ENCODE data around the gene SLCO1C1. TPM values are rescaled to one million over a fixed set of nuclear protein-coding genes. Genes with fewer than 3 reads are reported as not detected.

The SLCO1C1 gene
- total RNA-seq, 1 donor, result 0.36 TPM

DNA sequence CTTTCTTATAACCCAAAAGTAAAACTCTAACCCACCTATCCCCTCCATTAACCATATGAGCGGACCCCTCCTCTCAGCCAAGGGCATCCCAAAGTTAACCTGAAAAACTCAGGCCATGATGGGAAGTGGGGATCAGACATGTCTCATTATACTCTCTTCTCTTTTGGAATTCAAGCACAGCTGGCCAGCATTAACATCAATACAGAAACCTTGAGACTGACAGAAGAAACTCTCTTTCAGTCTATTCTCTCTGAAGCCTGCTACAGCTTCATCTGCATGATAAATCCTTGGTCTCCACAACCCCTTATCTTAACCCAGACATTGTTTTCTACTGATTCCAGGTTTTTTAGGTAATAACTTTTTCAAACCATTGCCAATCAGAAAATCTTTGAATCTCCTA lies 97.8 kb downstream of the SLCO1C1 start:
- Histone ChIP-seq H3K4me3 (ENCODE audit: insufficient read depth, low read length) (no peak overlapping the region), H3K27me3 (ENCODE audit: insufficient read depth, low read length) (no peaks in the 10 kb centered on the region), H3K9me3 (ENCODE audit: low read depth, low read length) (no peaks in the 10 kb centered on the region), H3K27ac (ENCODE audit: low read depth, low read length) (no peak overlapping the region), H3K79me2 (ENCODE audit: insufficient read depth, low read length) (no peaks in the 10 kb centered on the region), H4K20me1 (ENCODE audit: insufficient read depth, low read length) (no peaks in the 10 kb centered on the region), H3K4me2 (ENCODE audit: insufficient read depth, low read length) (no peak overlapping the region), H2AFZ (ENCODE audit: low read length) (no peak overlapping the region), H3K4me1 (ENCODE audit: insufficient read depth, low read length) (no peaks in the 10 kb centered on the region), H3K36me3 (ENCODE audit: insufficient read depth, low read length) (no peaks in the 10 kb centered on the region)
- TF ChIP-seq, protein P1, sequence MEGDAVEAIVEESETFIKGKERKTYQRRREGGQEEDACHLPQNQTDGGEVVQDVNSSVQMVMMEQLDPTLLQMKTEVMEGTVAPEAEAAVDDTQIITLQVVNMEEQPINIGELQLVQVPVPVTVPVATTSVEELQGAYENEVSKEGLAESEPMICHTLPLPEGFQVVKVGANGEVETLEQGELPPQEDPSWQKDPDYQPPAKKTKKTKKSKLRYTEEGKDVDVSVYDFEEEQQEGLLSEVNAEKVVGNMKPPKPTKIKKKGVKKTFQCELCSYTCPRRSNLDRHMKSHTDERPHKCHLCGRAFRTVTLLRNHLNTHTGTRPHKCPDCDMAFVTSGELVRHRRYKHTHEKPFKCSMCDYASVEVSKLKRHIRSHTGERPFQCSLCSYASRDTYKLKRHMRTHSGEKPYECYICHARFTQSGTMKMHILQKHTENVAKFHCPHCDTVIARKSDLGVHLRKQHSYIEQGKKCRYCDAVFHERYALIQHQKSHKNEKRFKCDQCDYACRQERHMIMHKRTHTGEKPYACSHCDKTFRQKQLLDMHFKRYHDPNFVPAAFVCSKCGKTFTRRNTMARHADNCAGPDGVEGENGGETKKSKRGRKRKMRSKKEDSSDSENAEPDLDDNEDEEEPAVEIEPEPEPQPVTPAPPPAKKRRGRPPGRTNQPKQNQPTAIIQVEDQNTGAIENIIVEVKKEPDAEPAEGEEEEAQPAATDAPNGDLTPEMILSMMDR (IDR thresholded peaks at IDR 0.05; ENCODE audit: extremely low read depth, low read depth, low read length), result no peak
- DNase-seq (ENCODE audit: insufficient read length, low spot score, missing footprints), result no peak

DNA sequence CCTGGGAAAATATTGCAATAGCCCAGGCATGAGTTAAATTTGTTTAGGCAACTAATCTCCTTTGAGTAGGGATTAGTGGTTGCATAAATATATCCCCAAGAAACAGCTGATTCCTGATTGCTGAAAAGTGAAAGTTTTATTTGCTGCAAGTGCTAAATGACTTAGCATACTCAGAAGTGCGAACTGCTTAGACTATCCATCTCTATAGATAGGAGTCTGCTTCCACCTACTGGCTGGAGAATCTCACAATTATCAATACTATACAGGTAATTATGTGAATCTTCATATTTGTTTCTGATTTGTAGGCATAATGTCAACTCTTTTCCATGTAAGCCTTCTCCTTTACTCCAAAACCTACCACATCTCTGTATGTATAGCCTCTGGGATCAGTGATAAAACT lies 103.4 kb downstream of the SLCO1C1 start:
- Histone ChIP-seq H3K36me3 (ENCODE audit: insufficient read depth, low read length) (no peaks in the 10 kb centered on the region), H3K27me3 (ENCODE audit: insufficient read depth, low read length) (no peaks in the 10 kb centered on the region), H3K4me1 (ENCODE audit: insufficient read depth, low read length) (no peaks in the 10 kb centered on the region), H3K4me3 (ENCODE audit: insufficient read depth, low read length) (no peak overlapping the region), H3K27ac (ENCODE audit: low read depth, low read length) (no peak overlapping the region), H4K20me1 (ENCODE audit: insufficient read depth, low read length) (no peaks in the 10 kb centered on the region), H2AFZ (ENCODE audit: low read length) (no peak overlapping the region), H3K4me2 (ENCODE audit: insufficient read depth, low read length) (no peak overlapping the region), H3K79me2 (ENCODE audit: insufficient read depth, low read length) (no peaks in the 10 kb centered on the region), H3K9me3 (ENCODE audit: low read depth, low read length) (no peaks in the 10 kb centered on the region)
- TF ChIP-seq, protein P1 (IDR thresholded peaks at IDR 0.05; ENCODE audit: extremely low read depth, low read depth, low read length), result peak; percentile 38
- DNase-seq (ENCODE audit: insufficient read length, low spot score, missing footprints), result no peak

DNA sequence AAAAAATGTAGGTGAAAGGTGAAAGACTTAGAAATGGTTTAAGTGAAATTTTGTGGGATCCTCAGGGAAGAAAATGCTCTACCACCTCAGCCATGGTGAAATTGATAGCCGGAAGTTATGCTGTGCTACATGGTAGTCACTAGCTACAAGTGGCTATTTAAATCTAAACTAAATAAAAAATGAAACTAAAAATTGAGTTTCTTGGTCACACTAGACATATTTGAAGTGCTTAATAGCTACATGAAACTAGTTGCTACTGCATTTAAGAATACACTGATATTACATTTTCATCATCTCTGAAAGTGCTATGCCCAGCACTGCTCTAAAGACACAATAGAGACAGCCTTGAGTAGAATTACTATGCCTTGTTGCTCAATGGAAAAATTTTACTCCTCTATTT lies 105.0 kb downstream of the SLCO1C1 start:
- TF ChIP-seq, protein P1 (IDR thresholded peaks at IDR 0.05; ENCODE audit: extremely low read depth, low read depth, low read length), result no peak
- no peak overlapping the region for H2AFZ ChIP-seq (ENCODE audit: low read length)
- H3K36me3 ChIP-seq (ENCODE audit: insufficient read depth, low read length), result no peaks in the 10 kb centered on the region
- no peaks in the 10 kb centered on the region for H3K4me1 ChIP-seq (ENCODE audit: insufficient read depth, low read length)
- H3K9me3 ChIP-seq (ENCODE audit: low read depth, low read length), result no peaks in the 10 kb centered on the region
- no peaks in the 10 kb centered on the region for H4K20me1 ChIP-seq (ENCODE audit: insufficient read depth, low read length)
- H3K4me2 ChIP-seq (ENCODE audit: insufficient read depth, low read length), result no peak overlapping the region
- no peaks in the 10 kb centered on the region for H3K79me2 ChIP-seq (ENCODE audit: insufficient read depth, low read length)
- H3K4me3 ChIP-seq (ENCODE audit: insufficient read depth, low read length), result no peak overlapping the region
- H3K27ac ChIP-seq (ENCODE audit: low read depth, low read length), result no peak overlapping the region
- no peak for DNase-seq (ENCODE audit: insufficient read length, low spot score, missing footprints)
- no peaks in the 10 kb centered on the region for H3K27me3 ChIP-seq (ENCODE audit: insufficient read depth, low read length)

DNA sequence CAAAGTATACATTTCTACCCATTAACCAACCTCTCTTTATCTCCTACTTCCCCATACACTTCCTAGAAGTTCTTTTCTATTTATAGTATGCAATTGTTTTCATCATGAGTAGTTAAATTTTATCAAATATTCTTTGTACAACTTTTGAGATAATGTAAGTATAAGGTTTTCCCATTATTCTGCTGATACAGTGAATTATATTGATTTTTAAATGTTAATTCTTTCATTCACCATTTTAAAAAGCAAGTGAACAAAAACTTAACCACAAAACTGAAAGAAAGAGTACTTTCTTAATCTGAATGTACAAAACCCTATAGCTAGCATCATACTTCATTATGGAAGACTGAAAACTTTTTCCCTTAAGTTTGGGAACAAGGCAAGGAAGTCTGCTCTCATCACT lies 105.9 kb downstream of the SLCO1C1 start:
- Histone ChIP-seq H3K27ac (ENCODE audit: low read depth, low read length) (no peak overlapping the region), H4K20me1 (ENCODE audit: insufficient read depth, low read length) (no peaks in the 10 kb centered on the region), H3K27me3 (ENCODE audit: insufficient read depth, low read length) (no peaks in the 10 kb centered on the region), H2AFZ (ENCODE audit: low read length) (no peak overlapping the region), H3K79me2 (ENCODE audit: insufficient read depth, low read length) (no peaks in the 10 kb centered on the region), H3K4me2 (ENCODE audit: insufficient read depth, low read length) (no peak overlapping the region), H3K4me1 (ENCODE audit: insufficient read depth, low read length) (no peaks in the 10 kb centered on the region), H3K9me3 (ENCODE audit: low read depth, low read length) (no peaks in the 10 kb centered on the region), H3K36me3 (ENCODE audit: insufficient read depth, low read length) (no peaks in the 10 kb centered on the region), H3K4me3 (ENCODE audit: insufficient read depth, low read length) (no peak overlapping the region)
- TF ChIP-seq, protein P1 (IDR thresholded peaks at IDR 0.05; ENCODE audit: extremely low read depth, low read depth, low read length), result no peak
- DNase-seq (ENCODE audit: insufficient read length, low spot score, missing footprints), result no peak

Other genes with a start within 250 kb of the SLCO1C1 start
- gene SLCO1B3, start 115.4 kb downstream of the SLCO1C1 start, total RNA-seq, result not detected in 2 replicates

All from osteoblast (primary cell).